HG03196 (cell line): ENCODE data around the gene SLC6A9.

Experiments used
- ATAC-seq: cut with Tn5 transposase; IDR thresholded peaks from one replicate; pipeline ENCODE4 v1.9.1; 2021; ENCODE audit not compliant: unreplicated experiment

Gene SLC6A9

DNA sequence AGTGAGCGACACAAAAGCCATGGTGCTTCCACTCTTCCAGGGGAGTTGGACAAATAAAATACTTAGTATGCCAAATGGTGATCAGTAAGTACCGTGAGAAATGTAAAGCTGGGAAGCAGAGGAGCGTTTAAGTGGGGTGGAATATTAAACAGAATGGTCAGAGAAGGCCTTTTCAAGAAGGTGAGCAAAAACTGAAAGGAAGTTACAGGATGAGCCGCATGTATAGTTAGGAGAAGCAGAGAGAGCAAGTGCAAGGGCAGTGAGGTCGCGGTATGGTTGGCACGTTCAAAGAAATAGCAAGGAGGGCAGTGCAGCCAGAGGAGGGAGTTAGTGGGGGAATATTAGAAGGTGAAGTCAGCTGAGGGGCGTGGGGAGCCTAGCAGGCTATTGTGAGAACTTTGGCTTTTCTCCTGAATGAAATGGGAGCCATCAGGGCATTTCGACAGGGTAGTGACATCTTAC is 57.2 kb downstream of the SLC6A9 start:
- peak; percentile 1 for ATAC-seq

GRCh38 chr1:43971336-43971980 is 59.8 kb downstream of the SLC6A9 start:
- ATAC-seq, result no peak

DNA sequence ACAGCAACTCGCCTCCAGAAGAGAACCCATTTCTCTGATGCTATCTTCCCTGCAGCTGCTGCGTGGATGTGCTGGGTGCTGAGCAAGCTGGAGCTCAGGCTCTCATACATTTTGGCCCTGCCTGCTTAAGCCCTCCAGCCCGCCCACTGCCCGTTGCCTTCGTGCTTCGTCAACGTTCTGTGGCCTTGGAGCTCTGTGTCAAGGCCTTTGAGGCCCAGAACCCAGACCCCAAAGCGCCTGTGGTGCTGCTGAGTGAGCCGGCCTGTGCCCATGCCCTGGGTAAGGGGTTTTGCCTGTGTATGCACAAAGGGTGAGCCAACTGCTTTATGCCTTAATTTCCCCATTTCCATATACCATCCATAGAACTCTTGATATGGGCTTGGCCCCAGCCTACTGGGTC is 60.4 kb downstream of the SLC6A9 start:
- ATAC-seq, result no peak

GRCh38 chr1:43970502-43970901 is 60.8 kb downstream of the SLC6A9 start:
- ATAC-seq, result no peak

DNA sequence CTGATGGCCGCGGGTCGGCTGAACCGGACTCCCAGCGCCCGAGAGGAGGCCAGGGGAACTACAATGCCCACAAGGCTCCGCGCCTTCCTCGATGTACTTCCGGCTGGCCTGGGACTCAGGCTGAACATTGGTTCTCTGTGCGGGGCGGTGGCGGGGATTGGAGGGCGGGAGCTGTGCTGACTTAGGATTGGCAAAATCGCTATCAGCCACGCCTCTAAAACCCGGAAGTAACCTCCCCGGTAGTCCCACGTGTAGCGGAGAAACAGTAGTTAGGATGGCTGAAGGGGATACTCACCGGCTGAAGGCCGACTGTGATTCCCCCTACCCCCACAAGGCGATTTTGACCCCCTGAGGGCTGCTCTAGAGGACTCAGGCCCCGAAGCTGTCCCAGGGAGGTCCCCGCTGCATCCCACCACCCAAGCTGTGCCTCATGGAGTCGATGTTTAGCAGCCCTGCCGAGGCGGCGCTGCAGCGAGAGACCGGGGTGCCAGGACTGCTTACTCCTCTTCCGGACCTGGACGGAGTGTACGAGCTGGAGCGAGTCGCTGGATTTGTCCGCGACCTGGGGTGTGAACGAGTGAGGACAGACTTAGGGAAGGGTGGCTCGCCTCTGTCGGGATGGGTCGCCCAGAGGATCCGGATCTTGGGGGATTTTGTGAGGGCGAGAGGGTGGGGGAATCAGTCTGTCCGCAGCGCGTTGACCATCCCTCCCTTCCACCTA is 61.4 kb downstream of the SLC6A9 start, which contains the start of gene DPH2:
Gene DPH2, plus strand, starts transcription at position 265 of the 721 bp plus-strand sequence. Its CDS starts 166 bp downstream, at position 431.
- peak; percentile 72 for ATAC-seq

DNA sequence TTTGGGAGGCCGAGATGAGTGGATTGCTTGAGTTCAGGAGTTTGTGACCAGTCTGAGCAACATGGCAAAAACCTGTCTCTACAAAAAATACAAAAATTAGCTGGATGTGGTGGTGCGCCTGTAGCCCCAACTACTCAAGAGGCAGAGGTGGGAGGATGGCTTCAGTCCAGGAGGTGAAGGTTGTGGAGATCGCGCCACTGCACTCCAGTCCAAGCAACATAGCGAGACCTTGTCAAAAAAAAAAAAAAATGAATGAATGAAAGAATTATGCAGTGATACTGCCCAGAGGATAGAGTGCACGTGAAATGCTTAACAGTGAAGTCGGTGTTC is 61.9 kb downstream of the SLC6A9 start:
- no peak for ATAC-seq

GRCh38 chr1:43968348-43968948 is 62.8 kb downstream of the SLC6A9 start:
- no peak for ATAC-seq

- no peak for ATAC-seq
Observed at GRCh38 chr1:43965316-43965715, 65.9 kb downstream of the SLC6A9 start.

GRCh38 chr1:43963890-43964289 is 67.4 kb downstream of the SLC6A9 start:
- no peak for ATAC-seq

GRCh38 chr1:43963006-43963405 is 68.3 kb downstream of the SLC6A9 start:
- ATAC-seq, result no peak

DNA sequence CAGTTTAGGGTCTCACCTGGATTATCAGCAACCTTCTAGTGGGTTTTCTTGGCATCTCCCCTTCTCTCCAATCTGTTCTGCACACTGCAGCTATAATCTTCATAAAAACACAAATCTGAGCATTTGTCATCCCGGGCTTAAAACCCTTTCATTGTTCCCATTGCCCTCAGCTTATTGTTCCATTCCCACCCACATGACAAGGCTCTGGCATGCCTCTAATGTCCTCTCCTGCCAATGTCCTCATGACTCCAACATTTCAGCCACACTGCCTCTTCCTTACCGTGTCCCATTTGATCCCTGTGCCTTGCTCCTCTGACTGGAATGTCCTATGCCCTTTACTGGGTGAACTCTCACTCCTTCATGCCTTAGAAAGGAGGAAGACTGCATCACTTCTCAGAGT is 68.9 kb downstream of the SLC6A9 start:
- no peak for ATAC-seq

GRCh38 chr1:43961692-43962091 is 69.6 kb downstream of the SLC6A9 start:
- ATAC-seq, result no peak

GRCh38 chr1:43960798-43961197 is 70.5 kb downstream of the SLC6A9 start:
- ATAC-seq, result no peak

GRCh38 chr1:43958351-43959255 is 72.7 kb downstream of the SLC6A9 start:
- ATAC-seq, result no peak

- ATAC-seq, result no peak
Observed at GRCh38 chr1:43957407-43958040, 73.7 kb downstream of the SLC6A9 start.

- ATAC-seq, result no peak
Observed at GRCh38 chr1:43956234-43956633, 75.0 kb downstream of the SLC6A9 start.

DNA sequence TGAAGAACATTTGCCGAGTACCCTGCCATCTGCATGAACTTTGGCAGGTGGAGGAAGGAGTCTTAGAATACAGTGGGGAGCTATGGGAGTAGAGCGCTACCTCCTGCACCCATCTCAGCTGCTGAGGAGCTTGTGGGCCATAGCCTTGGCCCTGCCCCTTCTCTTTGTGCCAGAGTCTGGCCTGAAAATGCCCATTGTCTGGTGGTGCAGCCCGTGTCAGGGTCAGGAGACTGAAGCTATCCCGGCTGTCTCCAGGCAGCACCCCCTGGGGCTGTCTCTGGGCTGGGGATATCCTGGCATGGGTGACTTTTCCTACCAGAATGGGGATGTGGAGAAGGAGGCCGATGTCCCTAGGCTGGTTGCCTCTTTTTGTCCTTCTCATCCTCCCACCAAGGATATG is 77.2 kb downstream of the SLC6A9 start:
- no peak for ATAC-seq

- no peak for ATAC-seq
Observed at GRCh38 chr1:43953361-43953760, 77.9 kb downstream of the SLC6A9 start.

- ATAC-seq, result no peak
Observed at GRCh38 chr1:43952731-43953346, 78.4 kb downstream of the SLC6A9 start.
